HS-27A (cell line): ENCODE data around the gene GDPD2.
"Not testable (repeated sequence)": the region's sequence is repeated elsewhere in the genome, so short reads cannot be mapped to it uniquely, and the experiment has no call there.

Experiments used
- DNase-seq: peaks from one replicate; pipeline ENCODE4 v3.0.0-alpha.2; 2012; ENCODE audit warnings: low read depth, missing footprints

The GDPD2 gene, protein sequence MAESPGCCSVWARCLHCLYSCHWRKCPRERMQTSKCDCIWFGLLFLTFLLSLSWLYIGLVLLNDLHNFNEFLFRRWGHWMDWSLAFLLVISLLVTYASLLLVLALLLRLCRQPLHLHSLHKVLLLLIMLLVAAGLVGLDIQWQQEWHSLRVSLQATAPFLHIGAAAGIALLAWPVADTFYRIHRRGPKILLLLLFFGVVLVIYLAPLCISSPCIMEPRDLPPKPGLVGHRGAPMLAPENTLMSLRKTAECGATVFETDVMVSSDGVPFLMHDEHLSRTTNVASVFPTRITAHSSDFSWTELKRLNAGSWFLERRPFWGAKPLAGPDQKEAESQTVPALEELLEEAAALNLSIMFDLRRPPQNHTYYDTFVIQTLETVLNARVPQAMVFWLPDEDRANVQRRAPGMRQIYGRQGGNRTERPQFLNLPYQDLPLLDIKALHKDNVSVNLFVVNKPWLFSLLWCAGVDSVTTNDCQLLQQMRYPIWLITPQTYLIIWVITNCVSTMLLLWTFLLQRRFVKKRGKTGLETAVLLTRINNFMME

DNA sequence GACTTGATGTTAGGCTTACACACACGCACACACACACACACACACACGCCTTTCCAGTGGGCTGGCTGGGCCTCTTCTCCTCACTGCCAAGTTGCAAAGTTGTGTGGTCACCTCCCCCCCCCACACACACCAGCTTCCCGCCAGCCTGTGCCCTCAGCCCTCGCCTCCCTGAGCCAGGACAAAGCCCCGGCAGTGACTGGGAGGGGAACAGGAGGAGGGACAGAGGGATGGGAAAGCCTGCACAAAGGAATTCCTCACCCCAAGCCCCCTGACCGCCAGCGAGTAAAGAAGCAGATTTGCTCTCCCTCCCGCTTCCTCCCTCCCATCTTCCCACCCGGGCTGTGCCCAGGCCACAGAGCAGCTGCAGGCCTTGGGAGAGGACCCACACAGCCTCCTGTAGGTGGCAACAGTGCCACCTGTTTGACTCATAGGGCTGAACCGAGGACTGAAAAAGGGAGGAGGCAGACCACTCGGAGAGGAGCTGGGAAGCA, at the start of gene GDPD2:
Gene GDPD2, plus strand, starts transcription at position 464 of the 491 bp plus-strand sequence. CDS start 1,671 bp downstream, outside the sequence.
- DNase-seq: no peak

DNA sequence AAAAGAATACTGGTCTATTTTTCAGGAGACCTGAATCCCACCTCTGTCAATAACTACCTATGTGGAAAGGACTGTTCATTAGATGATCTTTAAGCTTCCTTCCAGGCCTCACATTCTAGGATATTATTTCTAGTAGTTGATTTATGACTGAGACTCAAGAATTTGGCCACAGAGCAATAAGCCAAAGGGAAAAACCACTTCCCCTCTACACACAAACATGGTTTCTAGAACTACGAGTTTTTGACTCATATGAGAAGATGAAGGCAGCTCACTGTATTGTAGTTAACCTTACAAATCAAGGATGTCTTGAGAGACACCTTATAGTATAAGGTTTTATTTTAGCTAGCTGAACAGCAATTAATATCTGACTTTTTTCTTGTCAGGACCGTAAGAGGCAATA, 36.9 kb upstream of the GDPD2 start:
- no peak for DNase-seq

DNA sequence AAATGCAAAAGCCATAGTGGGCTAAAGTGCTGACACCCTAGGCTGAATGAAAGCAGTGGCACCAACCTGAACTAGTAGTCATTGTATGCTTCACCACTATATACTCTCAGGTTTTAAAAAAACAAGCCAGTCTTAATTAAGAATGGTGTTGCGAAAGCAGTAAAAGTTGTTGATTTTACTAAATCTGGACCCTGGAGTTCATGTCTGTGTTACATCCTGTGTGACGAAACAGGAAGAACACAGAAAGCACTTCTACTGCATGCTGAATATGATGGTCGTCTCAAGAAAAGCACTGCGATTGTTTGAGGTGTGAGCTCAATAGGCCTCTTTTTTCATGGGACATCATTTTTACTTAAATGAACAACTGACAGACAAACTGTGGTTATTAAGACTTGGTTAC, 24.2 kb upstream of the GDPD2 start:
- DNase-seq: no peak

DNA sequence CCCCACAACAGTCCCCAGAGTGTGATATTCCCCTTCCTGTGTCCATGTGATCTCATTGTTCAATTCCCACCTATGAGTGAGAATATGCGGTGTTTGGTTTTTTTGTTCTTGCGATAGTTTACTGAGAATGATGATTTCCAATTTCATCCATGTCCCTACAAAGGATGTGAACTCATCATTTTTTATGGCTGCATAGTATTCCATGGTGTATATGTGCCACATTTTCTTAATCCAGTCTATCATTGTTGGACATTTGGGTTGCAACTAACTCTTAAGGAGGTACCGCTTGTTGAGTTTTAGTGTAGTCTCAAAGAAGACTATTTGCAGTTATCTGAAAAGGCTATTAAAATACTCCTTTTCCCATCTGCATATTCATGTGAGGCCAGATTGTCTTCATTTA, 22.9 kb upstream of the GDPD2 start:
- not testable (repeated sequence) for DNase-seq

DNA sequence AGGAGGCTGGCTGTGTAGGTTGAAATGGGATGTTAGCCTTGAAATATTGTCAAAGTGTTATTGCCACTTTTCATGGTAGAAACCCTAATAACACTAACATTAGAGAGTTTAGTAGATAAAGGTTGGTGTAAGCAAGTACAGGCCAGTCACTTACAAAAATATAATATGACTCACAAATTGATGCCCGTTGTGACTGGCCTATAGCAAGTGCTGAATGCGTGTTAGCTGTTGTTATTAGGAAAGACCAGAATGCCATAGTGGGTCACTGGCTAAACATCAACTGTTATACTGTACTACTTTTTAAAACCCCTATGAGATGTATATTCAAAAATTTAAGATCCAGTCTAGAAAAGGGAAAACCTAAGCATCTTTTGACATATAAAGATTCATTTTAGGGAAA, 20.4 kb upstream of the GDPD2 start:
- no peak for DNase-seq

DNA sequence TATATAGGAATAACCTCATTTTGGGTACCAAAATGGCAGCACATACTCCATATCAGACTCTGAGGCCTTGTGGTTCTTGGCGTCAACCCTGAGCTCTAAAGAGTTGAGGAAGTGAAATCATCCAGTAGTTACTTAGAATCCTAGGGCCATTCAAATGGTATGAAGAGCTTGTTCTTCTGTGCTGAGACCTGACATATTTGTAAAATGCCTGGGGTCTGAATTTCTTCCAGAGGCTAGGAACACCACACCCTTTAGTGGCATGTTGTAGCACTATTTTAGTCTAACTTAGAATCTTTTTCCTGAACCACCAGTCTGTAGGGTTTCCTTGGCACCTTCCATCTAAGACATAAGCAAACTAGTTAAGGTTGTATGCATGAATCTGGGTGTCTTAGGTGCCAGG, 18.1 kb upstream of the GDPD2 start:
- no peak for DNase-seq

DNA sequence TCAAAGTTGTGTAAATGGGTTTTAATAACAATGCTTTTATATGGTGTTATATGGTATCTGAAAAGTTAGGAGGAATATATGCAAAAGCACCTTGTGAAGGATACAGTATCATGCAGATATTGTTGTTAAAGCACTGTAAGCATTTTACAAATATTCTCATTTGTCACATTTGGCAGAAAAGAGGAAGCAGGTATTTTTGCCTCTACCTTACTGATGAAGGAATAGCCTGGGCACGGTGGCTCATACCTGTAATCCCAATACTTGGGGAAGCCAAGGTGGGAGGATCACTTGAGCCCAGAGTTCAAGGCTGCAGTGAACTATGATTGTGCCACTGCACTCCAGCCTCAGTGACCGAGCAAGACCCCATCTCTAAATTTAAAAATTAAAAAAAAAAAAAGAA, 12.2 kb upstream of the GDPD2 start:
- no peak for DNase-seq

DNA sequence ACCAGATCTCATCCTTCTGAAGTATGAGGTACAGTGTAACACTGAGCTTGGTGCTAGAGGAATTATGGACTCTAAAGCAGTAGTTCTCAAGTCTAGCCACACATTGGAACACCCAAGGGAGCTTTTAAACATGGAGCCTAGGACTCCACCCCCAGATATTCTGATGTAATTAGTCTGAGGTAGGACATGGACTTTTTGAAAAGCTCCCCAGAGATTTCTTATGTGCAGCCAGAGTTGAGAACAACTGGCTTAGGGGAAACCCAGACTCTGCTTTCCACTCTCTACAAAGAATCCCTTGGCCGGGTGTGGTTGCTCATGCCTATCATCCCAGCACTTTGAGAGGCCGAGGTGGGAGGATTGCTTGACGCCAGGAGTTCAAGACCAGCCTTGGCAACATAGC, 11.6 kb upstream of the GDPD2 start:
- no peak for DNase-seq

DNA sequence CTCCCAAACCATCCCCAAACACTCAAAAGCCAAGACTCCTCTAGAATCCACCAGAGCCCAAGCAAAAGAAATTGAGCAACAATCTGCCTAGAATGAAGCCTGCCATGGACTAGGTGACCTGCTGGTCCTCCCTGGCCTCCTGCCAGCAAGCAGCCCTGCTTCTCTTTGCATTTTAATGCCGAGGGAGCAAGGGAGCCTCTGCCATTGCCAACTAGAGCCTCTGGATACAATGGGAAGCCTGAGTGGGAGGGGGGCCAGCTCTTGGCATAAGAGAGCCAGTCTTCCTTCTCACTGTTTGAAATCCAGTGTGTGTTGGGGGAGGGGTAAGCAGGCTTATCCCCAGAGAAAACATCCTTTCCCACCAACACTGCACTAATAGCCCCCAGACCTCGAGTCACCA, 1.5 kb upstream of the GDPD2 start:
- no peak for DNase-seq

DNA sequence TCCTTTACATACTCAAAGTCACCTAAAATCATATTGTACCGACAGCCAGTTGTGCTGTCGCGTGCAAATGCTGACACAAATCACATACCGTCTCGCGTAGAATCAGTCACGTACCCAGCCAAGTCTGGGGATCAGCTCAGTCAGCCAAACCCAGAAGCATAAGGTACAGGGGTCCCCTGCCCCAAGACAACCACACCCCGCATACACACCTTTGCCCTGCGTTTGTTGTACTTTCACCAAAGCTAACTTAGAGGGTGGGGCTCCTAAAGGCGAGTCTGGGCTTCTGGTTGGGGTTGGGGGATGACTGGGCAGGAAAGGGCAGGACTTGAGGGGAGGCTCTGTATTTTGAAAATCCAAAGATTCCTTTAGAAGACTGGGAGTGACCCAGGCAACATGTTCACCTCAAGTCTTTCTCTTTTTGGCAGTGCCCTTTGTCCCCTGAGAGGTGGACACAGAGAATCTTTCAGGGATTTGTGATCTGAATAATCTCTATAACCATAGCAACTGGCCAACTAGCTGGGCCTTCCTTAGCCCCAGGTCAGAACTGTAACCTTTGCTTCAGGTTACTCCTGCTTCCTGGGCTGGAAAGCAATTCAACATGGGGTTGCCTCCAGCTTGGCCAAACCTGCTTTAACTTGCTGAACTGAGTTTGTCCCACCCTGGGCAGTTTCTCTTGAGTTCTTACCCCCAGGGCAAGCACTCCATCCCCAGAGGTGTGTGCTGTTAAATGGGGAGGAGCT, 992 bp downstream of the GDPD2 start:
- DNase-seq: no peak

DNA sequence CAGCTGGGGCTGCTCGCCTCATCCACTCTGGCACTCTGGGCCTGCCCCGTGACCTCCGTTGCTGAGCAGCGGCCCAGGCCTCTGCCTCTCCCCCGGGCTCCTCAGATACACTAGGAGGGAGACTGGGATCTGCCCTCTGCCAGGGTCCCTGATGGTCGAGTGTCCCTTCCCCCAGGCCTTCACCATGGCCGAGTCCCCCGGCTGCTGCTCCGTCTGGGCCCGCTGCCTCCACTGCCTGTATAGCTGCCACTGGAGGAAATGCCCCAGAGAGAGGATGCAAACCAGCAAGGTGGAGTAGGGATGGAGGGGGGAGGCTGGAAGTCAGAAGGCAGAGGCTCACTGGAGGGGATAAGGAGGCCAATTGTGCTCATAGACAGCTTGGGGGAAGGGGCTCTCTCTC, 1.7 kb downstream of the GDPD2 start:
- DNase-seq: no peak

DNA sequence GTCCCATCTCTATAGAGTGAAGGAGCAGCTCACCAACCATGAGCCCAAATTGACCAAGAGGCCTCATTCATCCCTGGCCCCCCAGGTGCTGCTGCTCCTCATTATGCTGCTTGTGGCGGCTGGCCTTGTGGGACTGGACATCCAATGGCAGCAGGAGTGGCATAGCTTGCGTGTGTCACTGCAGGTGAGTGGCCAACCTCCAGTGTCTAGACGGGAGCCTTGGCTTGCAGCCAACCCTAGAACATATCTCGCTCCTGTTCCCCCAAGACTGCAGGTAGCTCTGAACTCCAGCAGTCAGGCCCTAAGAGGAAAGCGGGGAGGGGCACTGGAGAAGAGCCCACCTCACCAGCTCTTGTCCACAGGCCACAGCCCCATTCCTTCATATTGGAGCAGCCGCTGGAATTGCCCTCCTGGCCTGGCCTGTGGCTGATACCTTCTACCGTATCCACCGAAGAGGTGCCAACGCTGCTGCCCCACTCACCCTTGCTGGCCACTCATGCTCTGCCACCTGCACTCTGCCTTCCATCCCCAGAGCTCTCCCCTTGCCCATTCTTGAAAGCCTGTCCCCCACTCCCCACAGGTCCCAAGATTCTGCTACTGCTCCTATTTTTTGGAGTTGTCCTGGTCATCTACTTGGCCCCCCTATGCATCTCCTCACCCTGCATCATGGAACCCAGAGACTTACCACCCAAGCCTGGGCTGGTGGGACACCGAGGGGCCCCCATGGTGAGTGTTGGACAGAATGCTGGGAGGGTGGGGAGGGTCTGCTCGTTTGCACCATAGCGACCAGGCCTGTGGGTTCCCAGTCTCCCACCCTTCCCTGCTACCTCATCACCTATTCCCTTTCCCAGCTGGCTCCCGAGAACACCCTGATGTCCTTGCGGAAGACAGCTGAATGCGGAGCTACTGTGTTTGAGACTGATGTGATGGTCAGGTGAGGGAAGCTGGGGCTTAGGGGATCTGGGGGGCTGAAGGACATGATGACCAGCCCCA, 3.5 kb downstream of the GDPD2 start:
- DNase-seq: no peak

DNA sequence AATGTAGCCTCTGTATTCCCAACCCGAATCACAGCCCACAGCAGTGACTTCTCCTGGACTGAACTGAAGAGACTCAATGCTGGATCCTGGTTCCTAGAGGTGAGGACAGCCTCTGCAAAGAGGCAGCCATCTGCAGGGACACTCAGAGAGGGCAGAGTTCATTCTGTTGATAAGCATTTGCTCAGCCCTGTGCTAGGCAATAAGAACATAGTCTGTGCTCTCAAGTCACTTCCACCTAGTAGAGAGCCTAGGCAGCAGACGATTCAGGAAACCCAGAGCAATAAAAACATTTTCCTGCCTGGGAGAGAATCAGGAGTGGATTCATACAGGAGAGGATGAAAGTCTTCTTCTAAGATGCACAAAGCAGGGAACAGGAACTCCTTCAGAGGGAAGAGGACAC, 4.3 kb downstream of the GDPD2 start:
- DNase-seq: no peak

DNA sequence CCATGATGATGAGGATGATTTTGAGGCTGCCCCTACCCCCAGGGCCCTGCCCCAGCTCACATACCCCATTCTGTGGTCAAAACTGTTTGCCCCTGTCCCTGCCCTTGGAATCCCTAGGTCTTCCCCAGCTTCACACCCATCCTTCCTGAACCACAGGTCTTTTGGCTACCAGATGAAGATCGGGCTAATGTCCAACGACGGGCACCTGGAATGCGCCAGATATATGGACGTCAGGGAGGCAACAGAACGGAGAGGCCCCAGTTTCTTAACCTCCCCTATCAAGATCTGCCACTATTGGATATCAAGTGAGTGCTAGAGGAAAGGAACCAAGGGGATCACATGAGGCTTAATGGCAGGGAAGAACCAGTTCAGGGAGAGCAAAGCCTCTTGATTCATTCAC, 6.6 kb downstream of the GDPD2 start:
- DNase-seq: no peak

DNA sequence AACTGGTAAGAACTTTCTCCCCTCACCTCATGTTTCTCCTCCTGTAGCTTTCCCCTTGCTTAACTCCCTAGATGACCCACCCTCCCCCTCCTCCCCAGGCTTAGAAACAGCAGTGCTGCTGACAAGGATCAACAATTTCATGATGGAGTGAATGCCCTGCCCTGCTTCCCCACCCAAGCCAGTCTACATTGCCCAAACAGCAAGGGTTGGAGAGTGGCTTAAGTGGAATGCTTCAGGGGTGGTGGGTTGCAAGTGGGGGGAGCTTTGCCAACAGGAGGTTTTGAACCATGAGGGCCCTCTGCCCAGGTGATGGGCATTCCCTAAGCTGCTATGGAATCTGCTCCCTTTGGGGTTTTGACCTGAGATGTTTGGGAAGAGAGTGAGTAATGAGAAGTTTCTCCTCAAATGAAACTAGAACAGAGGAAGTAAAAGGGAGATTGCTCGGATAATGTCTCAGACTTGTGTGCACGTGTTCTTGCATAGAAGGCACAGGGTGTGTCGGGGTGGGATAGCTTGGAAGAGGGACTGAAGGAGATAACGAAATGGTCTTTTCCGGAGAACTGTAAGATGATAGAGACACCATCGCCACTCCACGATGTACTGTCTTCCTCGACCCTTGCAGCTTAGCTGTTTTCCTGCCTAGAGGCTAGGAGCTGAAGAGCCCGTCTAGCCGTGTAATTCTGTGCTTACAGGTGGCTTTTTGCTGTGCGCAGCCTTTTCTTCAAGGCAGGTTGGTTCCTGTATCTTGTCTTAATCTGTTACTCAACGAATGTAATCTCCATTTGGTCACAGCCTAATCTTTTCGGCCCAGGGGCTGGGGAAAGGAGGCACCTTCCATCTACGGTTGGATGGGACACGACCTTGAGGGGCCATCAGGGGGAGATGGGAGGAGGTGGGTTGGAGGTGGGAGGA, 10.1 kb downstream of the GDPD2 start:
- DNase-seq: no peak

DNA sequence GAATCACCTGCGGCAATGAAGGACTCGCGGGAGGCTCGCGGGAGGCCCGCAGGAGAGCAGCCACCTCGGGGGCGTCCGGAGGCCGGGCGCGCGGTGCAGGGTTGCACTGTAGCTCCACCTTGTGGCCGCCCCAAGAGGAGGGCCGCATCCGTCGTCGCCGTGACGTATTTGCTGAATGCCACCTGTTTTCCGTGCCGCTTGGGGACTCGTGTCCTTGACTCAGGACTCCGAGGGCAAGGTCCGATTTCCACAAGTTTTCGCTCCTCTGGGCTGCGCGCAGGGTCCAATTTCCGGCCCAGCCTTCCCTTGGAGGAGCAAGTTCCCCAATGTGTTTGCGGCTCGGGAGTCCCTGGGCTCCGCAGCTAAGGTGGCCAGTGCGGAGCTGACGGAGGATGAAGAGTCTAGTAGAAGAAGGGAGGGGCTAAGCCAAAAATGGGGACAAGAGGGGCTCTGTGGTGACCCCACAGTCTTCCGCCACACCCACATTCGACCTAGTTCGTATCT, 10.8 kb downstream of the GDPD2 start:
- DNase-seq: no peak

DNA sequence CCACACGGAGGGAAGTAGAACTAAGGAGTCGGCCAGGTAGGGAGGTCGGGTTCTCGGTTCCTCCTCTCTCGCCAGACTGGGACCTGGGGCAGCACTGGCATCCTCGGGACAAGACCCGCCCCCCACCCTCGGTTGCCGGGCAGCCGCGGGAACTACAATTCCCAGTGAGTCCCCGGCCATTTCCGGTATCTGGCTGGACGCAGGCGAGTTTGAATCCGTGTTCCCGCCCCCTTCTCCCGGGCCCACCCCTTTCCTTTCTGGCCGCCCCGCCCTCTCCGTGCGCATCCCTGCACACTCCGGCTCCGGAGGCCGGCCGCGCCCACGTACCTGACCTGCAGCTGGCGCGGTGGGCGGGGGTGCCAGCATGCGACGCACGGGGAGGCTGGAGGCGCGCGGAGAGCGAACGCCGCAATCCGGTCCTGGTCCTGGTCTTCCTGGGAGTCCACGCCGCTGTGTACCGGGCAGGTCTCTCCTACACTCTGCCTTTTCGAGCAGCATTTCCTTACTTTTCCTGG, 11.3 kb downstream of the GDPD2 start:
- peak; percentile 40 for DNase-seq

DNA sequence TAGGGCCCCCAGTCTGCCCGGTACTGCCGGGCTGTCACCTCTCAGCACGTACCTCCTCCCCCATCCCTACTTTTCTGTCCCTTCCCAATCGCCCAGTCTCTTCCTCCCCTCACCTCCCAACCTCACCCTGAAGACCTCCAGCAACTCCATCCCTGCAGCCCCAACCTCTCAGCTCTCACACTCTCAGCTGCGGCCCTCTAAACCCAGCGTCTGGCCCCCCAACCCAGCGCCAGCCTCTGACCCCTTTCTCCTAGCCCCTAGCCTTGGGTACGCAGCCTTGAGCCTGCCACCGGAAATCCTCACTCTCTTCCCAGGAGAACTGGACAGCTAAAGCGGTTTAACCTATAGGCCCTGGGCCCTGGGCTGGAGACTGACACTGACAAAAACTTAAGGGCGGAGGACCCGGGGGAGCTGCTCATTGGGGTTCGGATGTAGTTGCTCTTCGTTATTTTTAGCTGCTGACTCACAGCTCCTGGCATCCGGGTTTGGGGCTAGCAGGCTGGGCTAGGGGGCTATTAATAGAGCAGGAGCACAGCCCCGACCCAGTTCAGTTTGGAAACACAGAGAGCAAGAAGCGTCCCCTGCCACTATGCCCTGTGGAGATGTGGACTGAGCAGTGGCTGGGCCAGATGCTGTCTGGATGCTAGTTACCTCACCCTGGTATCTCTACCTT, 11.9 kb downstream of the GDPD2 start:
- peak; percentile 9 for DNase-seq

DNA sequence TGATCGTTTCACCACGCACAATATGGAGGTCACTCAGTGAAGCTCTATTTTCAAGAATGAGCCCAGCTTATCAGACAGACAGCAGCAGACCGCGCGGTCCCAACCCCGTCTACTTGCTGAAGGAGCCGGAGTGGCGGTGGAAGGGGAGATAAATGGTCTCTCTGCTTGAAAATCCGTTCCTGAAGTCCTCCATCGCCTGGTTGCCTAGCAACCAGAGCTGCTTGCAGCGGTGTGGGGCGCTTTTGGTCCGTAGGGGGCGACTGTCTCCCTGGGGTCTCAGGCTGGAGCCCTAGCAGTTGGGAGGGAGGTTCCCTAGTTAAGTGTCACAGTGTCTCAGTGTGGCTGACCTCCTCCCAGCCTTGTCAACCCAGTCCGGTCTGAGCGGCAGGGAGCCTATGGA, 13.2 kb downstream of the GDPD2 start:
- no peak for DNase-seq

DNA sequence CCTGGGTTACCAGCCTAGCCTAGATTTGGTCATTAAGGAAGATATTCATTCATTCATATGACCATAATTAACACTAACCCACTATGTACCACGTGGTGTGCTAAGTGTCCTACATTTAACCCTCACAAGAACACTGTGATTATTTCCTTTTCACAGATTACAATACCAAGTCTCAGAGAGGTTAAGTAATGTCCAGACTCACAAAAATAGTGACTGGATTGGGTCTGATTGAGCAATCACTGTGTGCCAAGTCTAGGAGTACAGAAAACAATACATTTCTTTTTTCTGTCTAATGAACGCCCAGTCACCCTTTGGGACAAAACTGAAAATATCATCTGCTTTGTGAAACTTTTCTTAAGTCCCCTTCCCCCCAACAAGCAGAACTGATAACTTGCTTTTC, 13.9 kb downstream of the GDPD2 start:
- DNase-seq: no peak
